ENCODE measurements around the gene PLXNA4.

The PLXNA4 gene

DNA sequence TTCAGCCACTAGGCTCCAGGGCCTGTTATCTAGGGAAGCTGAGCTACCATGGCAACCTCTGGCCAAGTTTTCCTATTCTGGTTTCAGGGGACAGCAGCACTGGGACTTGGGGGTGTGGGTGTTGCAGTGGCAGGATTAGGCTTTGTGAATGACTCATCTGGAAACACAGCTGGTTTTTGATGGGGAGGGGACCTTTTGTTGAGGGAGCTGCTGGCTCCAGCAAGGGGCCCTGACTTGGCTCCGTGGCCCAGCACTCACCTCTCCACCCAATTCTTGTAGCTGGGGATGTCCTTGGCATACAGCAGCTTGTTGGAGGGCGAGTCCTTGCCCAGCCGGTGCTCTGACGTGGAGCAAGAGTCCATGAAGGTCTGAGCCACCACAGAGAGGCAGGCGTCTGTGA is 435.9 kb downstream of the PLXNA4 start:
- no peak for DNase-seq (ENCODE audit: low read depth)
- no peak overlapping the region for H3K4me3 ChIP-seq (ENCODE audit: low read depth, low read length)
- TF ChIP-seq, protein P1, sequence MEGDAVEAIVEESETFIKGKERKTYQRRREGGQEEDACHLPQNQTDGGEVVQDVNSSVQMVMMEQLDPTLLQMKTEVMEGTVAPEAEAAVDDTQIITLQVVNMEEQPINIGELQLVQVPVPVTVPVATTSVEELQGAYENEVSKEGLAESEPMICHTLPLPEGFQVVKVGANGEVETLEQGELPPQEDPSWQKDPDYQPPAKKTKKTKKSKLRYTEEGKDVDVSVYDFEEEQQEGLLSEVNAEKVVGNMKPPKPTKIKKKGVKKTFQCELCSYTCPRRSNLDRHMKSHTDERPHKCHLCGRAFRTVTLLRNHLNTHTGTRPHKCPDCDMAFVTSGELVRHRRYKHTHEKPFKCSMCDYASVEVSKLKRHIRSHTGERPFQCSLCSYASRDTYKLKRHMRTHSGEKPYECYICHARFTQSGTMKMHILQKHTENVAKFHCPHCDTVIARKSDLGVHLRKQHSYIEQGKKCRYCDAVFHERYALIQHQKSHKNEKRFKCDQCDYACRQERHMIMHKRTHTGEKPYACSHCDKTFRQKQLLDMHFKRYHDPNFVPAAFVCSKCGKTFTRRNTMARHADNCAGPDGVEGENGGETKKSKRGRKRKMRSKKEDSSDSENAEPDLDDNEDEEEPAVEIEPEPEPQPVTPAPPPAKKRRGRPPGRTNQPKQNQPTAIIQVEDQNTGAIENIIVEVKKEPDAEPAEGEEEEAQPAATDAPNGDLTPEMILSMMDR (IDR thresholded peaks at IDR 0.05; ENCODE audit: insufficient read depth, low read depth, low read length, missing control alignments), result no peak

DNA sequence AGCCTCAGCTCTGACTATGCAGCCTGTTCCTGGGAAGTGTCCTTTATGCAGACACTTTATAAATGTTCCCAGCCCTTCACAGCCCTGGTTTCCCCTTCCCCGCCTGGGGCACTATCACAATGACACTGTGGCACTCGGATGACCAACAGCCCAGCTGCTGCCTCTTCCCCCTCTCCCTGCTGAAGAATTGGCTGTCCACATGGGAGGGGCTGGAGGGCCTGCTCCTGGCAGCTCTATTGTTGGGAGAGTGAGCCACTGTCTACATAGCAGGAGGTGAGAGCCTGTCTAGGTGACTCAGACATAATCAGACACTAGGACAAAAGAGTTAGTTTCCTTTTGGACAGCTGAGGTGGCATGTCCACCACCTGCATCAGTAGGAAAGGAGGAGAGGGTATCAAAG is 437.5 kb downstream of the PLXNA4 start:
- no peak overlapping the region for H3K4me3 ChIP-seq (ENCODE audit: low read depth, low read length)
- TF ChIP-seq, protein P1 (IDR thresholded peaks at IDR 0.05; ENCODE audit: insufficient read depth, low read depth, low read length, missing control alignments), result no peak
- DNase-seq (ENCODE audit: low read depth), result no peak

DNA sequence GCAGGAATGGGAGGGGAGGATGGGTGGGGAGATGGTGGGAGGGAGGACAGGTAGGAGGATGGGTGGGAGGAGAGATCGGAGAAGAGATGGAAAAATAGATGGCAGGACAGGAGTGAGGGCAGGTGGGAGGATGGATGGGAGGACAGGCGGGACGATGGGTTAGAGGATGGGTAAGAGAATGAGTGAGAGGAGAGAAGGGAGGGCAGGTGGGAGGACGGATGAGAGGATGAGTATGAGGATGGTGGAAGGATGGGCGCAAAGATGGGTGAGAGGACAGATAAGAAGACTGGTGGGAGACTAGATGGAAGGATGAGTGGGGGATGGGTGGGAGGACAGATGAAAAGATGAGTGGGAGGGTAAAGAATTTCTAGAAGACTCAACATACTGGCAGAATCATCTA is 438.6 kb downstream of the PLXNA4 start:
- H3K4me3 ChIP-seq (ENCODE audit: low read depth, low read length), result no peak overlapping the region
- TF ChIP-seq, protein P1 (IDR thresholded peaks at IDR 0.05; ENCODE audit: insufficient read depth, low read depth, low read length, missing control alignments), result no peak
- DNase-seq (ENCODE audit: low read depth), result no peak

DNA sequence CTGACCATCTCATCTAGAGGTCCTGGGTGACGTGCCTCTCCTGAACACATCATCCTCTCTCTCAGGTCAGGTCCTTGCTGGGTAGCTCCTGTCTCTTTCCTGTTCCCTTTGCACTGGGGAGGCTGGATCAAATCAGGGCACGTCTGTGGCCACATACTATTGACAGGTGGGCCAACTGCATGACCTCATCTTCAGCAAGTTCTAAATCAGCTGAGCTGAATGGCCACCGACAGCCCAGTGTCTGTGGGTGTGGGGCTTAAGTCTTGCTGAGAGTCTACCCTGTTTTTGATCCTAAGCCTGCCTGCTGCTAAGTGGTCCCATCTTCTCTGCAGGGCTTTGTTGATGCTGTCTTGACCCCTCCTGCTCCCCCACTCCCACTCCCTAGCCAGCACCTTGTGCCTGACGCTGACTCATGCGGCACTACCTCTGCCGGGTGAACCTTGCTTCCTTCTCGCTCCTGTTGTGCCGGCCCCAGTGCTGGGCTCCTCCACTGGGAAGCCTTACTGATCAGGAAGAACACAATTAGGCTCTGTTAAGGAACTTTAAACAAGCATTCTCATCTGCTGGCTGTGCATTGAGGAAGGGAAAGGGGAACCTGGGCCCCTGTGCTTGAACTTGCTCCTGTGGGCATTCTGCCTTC is 440.4 kb downstream of the PLXNA4 start:
- DNase-seq (ENCODE audit: low read depth), result no peak
- TF ChIP-seq, protein P1 (IDR thresholded peaks at IDR 0.05; ENCODE audit: insufficient read depth, low read depth, low read length, missing control alignments), result no peak

DNA sequence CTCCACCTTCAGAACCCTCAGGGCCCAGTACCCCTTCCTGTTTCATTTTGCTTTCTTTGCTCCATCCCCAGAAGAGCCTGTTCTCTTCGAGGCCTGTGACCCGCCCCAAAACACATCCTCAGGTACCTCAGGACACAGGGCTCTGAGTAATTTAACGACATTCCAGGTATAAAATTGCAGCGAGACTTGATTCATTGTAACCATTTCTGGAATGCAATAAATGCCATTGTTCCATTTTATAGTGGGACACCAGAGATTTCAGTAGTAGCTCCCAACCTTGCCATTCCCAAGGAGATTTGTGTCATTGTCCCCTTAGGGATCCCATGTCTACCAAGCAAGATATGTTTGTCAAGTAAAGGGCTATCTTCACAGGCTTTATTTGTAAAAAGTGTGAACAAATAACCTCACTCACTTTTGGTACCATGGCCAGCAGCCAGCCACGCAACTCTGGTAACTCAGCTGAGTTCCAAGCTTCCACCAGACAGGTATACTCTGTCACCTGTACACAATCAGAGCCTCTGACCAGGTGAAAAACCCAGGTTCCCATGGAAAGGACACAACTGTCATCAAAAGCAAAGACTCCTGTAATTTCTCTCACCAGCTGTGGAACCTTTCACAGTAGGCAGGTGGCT is 441.3 kb downstream of the PLXNA4 start:
- H3K4me3 ChIP-seq (ENCODE audit: low read depth, low read length), result no peak overlapping the region
- TF ChIP-seq, protein P1 (IDR thresholded peaks at IDR 0.05; ENCODE audit: insufficient read depth, low read depth, low read length, missing control alignments), result no peak
- DNase-seq (ENCODE audit: low read depth), result no peak

More for the DNA sequence above, 440.4 kb downstream of the PLXNA4 start:
- no peak overlapping the region for H3K4me3 ChIP-seq (ENCODE audit: low read depth, low read length)

DNA sequence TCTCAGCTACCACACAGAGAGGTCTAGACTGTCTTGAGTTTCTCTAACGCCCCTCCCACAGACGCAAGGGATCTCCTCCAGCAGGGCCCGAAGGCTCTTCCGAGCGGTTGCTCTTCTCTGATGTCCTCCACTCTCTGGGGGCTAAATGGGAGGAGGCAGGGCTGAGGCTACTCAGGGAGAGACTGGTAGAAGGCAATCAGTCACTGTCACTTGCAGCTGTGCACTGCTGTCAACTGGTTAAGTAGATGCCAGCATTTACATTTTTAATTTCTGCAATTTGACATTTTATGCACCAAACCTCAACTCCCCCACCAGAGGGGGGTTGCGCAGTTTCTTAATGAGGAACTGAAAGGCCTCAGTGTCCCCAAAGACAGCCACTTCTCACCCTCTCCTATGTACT is 442.8 kb downstream of the PLXNA4 start:
- TF ChIP-seq, protein P1 (IDR thresholded peaks at IDR 0.05; ENCODE audit: insufficient read depth, low read depth, low read length, missing control alignments), result no peak
- no peak for DNase-seq (ENCODE audit: low read depth)
- H3K4me3 ChIP-seq (ENCODE audit: low read depth, low read length), result no peak overlapping the region

DNA sequence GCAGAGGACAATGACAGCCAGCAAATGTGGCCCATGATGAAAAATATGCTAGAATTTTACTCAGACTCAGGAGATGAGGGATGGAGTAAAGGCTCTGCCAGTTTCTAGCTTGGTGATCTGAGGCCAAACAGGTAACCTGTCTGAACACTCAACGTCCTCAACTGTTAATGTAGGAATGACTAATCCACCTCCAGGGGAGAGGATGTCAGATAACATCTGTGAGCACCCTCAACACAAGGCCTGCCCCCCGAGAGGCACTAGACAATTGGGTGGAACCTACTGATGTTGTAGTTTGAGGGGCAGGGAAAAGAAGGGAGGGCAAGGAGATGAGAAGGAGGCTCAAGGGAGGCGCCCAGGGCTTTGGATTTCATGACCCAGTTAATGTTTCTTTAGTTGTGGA is 445.1 kb downstream of the PLXNA4 start:
- TF ChIP-seq, protein P1 (IDR thresholded peaks at IDR 0.05; ENCODE audit: insufficient read depth, low read depth, low read length, missing control alignments), result no peak
- no peak overlapping the region for H3K4me3 ChIP-seq (ENCODE audit: low read depth, low read length)
- no peak for DNase-seq (ENCODE audit: low read depth)

Measured in GM12865 (cell line).